ENCODE results near the gene SECTM1.

The SECTM1 gene

GRCh38 chr17:82311971-82312370 is 21.6 kb downstream of the SECTM1 start:
- no peak for DNase-seq (ENCODE audit: low spot score)
- in situ Hi-C loops (cut with MboI; ENCODE audit: low sequenced_read_pairs, unreplicated experiment), result no loop called here
- TF ChIP-seq CTCF (IDR thresholded peaks at IDR 0.05; ENCODE audit: borderline replicate concordance, control extremely low read depth, extremely low read depth, insufficient read depth, missing control alignments), result no peak

GRCh38 chr17:82310877-82311276 is 22.7 kb downstream of the SECTM1 start:
- DNase-seq (ENCODE audit: low spot score), result no peak
- TF ChIP-seq CTCF (IDR thresholded peaks at IDR 0.05; ENCODE audit: borderline replicate concordance, control extremely low read depth, extremely low read depth, insufficient read depth, missing control alignments), result no peak
- in situ Hi-C loops (cut with MboI; ENCODE audit: low sequenced_read_pairs, unreplicated experiment), result no loop called here

- DNase-seq (ENCODE audit: low spot score), result no peak
- TF ChIP-seq CTCF (IDR thresholded peaks at IDR 0.05; ENCODE audit: borderline replicate concordance, control extremely low read depth, extremely low read depth, insufficient read depth, missing control alignments), result no peak
Measured at GRCh38 chr17:82309656-82310570, 23.7 kb downstream of the SECTM1 start.

GRCh38 chr17:82305727-82306300 is 27.8 kb downstream of the SECTM1 start:
- no peak for DNase-seq (ENCODE audit: low spot score)
- in situ Hi-C loops (cut with MboI; ENCODE audit: low sequenced_read_pairs, unreplicated experiment), result no loop called here
- TF ChIP-seq CTCF (IDR thresholded peaks at IDR 0.05; ENCODE audit: borderline replicate concordance, control extremely low read depth, extremely low read depth, insufficient read depth, missing control alignments), result no peak

More at GRCh38 chr17:82309656-82310570, 23.7 kb downstream of the SECTM1 start:
- in situ Hi-C loops (cut with MboI; ENCODE audit: low sequenced_read_pairs, unreplicated experiment), result no loop called here

GRCh38 chr17:82304826-82305726 is 28.5 kb downstream of the SECTM1 start:
- in situ Hi-C loops (cut with MboI; ENCODE audit: low sequenced_read_pairs, unreplicated experiment), result no loop called here
- no peak for TF ChIP-seq CTCF (IDR thresholded peaks at IDR 0.05; ENCODE audit: borderline replicate concordance, control extremely low read depth, extremely low read depth, insufficient read depth, missing control alignments)
- DNase-seq (ENCODE audit: low spot score), result peak; percentile 34
